ENCODE data around the gene ANKRD39. TPM values are rescaled to one million over a fixed set of nuclear protein-coding genes. Genes with fewer than 3 reads are reported as not detected.

ANKRD39 gene
- total and polyA plus RNA-seq, 2 donors: 5.8 to 18.8 TPM

DNA sequence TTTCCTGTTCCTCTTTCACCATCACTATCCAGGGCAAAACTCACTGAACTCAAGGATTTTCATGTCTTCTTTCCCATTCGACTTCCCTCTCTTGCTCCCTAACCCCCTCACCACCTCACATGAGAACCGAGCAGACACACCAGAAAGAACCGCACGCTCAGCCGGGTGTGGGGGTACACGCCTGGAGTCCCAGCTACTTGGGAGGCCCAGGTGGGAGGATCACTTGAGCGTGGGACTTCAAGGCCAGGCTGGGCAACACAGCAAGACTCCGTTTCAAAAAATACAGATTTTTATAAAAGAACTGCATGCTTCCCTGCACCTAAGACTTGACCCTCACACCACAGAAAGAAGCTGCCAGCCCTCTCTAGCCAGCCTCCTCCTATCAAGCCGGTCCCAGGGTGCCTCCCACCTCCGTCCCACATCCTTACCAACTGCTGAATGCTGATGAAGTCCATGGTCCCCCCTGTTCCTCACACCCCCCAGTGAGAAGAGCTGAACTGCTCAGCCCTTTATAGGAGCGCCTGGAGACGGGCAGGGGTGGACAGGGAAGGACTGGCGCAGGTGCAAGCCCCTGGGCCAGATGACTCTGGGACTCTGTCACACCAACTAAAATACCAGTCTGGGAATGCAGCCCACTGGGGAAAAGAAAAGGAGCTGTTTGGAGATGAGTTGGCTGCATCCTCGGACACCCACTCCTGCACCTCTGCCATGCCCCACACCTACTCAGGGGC, 14.1 kb downstream of the ANKRD39 start, which contains the start of gene ANKRD23:
ANKRD23 (minus strand) TSS at position 484 of the 731 bp plus-strand sequence; CDS start at position 455, 29 bp downstream.
- DNase-seq (ENCODE audit: extremely low spot score): no peak
- Histone ChIP-seq H3K4me3 (ENCODE audit: low read depth, low read length) (no peak within 1 kb of the TSS), H3K4me1 (ENCODE audit: insufficient read depth) (no peaks in the 10 kb centered on the region), H3K27ac (ENCODE audit: low read depth) (no peak within 1 kb of the TSS), H3K36me3 (ENCODE audit: insufficient read depth) (peaks cover 3% of the 10 kb centered on the region)
- WGBS: 95% methylated on average over 14 of the region's 14 CpGs

DNA sequence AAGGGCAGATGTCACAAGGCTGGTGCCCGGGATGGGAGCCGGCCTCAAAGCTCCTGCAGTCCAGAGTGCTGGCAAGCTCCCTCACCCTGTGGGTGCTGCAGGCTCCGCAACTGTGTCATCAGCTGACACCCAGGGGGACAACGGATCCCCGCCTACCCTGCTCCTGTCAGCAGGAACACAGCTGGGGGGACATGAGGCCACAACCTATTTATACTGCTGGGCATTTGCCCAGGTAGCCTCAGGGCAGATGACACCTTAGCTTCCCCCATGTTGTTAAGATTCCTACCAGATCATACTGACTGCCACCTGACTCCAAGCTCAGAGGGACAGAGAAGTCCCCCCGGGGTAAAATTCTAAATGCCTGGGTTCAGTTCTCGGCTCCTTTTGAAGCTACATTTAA, 15.2 kb downstream of the ANKRD39 start:
- no peak overlapping the region for H3K4me3 ChIP-seq (ENCODE audit: low read depth, low read length)

DNA sequence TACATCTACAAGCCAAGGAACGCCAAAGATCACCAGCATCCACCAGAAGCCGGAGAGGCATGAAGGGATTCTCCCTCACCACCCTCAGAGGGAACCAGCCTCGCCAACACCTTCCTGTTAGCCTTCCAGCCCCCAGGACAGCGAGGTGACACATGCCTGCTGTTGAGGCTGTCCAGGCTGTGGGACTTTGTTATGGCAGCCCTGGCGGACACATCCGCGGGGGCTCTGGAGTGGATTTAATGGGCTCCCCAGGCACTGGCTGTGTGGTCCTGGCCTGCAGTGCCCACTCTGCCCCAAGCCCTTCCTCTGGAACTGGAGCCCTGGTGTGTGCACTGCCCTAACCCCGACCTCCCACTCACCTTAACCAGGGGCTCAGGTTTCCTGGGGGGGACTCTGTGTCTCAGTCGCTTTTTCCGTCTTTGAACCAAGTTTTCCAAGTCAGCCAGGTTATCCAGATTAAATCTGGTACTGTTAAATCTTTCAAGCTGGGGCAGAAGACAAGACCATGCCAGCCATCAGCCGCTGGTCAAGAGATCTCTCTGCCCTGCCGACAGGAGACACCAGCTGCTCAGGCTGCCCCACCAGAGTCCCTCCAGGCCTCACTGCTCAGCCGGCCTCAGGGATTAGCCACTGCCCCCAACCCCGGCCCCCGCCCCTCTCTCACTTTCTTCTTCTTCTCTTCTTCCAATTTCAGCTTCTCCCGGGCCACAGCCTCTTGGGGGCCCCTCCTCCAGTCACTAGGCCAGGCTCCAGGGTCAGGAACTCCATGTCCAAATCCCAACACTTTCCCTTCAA, 15.9 kb downstream of the ANKRD39 start:
- no peak overlapping the region for H3K4me3 ChIP-seq (ENCODE audit: low read depth, low read length)
- no peaks in the 10 kb centered on the region for H3K36me3 ChIP-seq (ENCODE audit: insufficient read depth)

More for the DNA sequence above, 15.2 kb downstream of the ANKRD39 start:
- DNase-seq (ENCODE audit: extremely low spot score): no peak
- 81% methylated on average over 7 of the region's 7 CpGs for WGBS
- Histone ChIP-seq H3K4me1 (ENCODE audit: insufficient read depth) (no peaks in the 10 kb centered on the region), H3K36me3 (ENCODE audit: insufficient read depth) (peaks cover 2% of the 10 kb centered on the region), H3K27ac (ENCODE audit: low read depth) (no peak overlapping the region)

DNA sequence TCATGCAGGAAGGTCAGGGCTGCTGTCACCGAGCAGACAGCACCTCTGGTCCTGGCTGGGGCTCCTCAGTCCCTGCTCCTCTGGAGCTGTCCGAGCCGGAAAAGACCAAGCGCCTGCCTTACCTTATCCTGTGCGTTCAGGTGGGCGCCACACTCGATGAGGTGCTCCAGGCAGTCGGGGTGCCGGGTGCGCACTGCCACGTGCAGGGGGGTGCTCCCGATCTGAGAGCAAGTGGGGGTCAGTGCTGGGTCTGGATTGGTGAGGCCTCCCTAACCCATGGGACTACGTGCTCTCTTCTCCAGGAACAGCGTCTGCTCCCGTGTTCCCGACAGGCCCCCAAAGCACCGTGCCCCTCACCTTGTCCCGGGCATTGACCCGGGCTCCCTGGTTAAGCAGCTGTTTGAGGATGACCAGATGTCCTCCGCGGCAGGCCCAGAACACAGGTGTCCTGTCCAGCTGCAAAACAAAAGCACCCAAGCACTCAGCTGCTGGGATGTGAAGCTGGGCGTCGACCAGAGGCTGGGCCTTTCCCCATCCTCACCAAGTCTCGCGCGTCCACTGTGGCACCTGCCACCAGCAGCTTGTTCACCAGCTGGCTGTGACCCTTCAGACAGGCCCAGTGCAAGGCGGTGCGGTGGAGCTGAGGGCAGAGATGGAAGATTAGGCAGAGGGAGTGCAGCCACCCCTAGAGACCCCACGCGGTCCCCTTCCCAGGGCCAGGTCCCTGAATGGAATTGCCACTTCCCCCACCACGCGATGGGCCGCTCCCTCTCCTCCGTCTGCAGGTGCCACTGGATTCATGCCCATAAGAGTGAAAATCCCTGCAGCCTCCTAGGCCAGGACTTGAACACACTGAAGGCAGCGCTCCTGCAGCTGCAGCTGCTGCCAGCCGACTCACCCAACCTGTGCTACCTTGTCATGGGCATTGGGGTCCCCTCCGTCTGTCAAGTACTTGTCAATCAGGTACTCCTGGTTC, 17.7 kb downstream of the ANKRD39 start:
- no peaks in the 10 kb centered on the region for H3K36me3 ChIP-seq (ENCODE audit: insufficient read depth)
- H3K4me3 ChIP-seq (ENCODE audit: low read depth, low read length): no peak overlapping the region
- no peak overlapping the region for H3K27ac ChIP-seq (ENCODE audit: low read depth)
- no peaks in the 10 kb centered on the region for H3K4me1 ChIP-seq (ENCODE audit: insufficient read depth)
- no peak for DNase-seq (ENCODE audit: extremely low spot score)
- 88% methylated on average over 37 of the region's 37 CpGs for WGBS

More for the DNA sequence above, 15.9 kb downstream of the ANKRD39 start:
- no peak for DNase-seq (ENCODE audit: extremely low spot score)
- H3K4me1 ChIP-seq (ENCODE audit: insufficient read depth): no peaks in the 10 kb centered on the region
- WGBS: 76% methylated on average over 16 of the region's 16 CpGs
- H3K27ac ChIP-seq (ENCODE audit: low read depth): no peak overlapping the region

DNA sequence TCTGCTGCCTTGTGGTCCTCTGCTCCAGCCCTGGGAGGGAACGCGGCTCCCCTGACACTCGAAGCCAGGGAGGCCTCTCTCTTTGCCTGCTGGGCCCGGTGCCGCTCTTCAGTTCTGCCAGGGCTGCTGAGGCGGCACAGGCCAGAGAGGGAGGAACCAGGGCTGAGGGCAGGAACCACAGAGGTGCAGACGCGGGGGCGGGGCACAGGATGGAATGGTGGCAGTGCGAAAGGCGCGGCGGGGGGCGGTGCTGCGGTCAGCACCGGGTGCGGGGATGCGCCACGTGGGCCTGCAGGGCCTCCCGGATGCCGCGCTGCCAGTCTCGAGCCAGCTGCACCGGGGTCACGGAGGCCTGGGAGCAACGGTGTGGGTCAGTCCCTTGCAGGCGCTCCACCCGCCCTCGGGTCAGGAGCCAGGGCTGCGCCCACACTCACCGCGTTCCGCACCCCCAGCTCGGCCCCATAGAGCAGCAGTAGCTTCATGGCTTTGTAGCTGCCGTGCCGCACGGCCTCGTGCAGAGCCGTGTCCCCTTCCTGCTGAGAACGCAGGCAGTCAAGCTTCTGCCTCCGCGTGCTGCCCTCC, 18.4 kb downstream of the ANKRD39 start:
- no peak overlapping the region for H3K4me3 ChIP-seq (ENCODE audit: low read depth, low read length)
- no peaks in the 10 kb centered on the region for H3K4me1 ChIP-seq (ENCODE audit: insufficient read depth)
- H3K27ac ChIP-seq (ENCODE audit: low read depth): no peak overlapping the region
- no peak for DNase-seq (ENCODE audit: extremely low spot score)
- no peaks in the 10 kb centered on the region for H3K36me3 ChIP-seq (ENCODE audit: insufficient read depth)
- WGBS: 32% methylated on average over 42 of the region's 42 CpGs

DNA sequence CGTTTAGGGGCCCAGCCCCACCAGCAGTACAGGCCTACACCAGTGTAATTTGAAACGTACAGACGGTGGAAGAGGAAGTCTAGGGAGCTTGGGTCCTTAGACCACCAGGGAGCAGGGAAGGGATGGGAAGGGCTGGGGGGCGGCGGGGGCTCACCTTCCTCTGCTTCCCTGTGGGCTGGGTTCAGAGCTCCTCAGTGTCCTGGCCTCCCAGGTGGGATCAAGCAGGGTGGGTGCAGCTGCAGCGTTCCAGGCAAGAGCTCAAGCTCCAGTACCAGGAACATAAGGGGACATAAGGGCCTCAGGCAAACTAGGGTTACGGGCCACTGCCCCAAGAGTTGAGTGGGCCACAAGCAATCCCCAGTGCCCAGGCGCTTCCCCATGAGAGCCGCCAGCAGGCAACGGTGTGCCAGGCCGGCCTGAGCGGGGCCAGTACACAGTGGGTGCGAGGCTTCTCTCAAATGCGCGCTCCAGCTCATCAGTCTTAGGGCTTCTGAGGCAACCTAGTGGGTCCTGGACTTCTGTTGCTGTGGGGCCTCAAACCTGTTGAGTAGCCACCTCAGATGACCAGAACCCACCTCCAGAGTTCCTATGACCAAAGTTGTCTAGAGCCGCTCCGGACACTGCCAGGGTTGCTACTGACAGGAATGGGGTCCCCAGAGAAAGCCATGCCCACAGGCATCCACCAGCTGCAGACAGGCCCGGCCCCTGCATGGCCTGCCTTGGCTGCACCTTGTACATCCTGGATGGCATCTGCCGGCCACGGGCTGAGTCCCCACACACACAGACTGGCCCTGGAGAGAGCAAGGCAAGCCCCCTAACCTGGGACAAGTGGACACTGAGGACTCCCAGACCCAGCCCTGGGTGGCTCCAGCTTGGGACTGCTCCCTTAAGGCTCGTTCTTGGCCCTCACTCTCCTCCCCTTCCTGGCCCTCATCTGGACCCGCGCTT, 19.2 kb downstream of the ANKRD39 start:
- WGBS: 84% methylated on average over 23 of the region's 23 CpGs
- no peak overlapping the region for H3K4me3 ChIP-seq (ENCODE audit: low read depth, low read length)
- no peak overlapping the region for H3K27ac ChIP-seq (ENCODE audit: low read depth)
- H3K36me3 ChIP-seq (ENCODE audit: insufficient read depth): no peaks in the 10 kb centered on the region
- DNase-seq (ENCODE audit: extremely low spot score): no peak
- H3K4me1 ChIP-seq (ENCODE audit: insufficient read depth): no peaks in the 10 kb centered on the region

DNA sequence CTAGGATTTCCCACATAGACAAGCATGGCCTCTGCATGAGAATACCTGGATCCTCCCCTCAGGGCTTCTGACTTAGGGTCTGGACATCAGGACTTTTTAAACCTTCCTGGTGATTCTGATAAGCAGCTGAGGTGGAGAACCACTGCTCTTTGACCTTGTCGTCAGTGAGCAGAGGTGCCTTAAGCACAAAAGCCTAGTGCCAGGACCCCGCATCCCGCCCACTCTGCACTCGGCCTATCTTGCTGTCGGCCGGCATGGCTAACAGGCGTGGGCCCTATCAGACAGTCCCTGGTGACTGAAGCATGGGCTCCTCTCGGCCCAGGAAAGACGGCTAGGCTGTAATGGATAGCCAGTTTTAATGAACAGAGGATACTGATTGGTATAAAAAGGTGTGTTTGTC, 20.2 kb downstream of the ANKRD39 start:
- H3K4me3 ChIP-seq (ENCODE audit: low read depth, low read length): no peak overlapping the region

DNA sequence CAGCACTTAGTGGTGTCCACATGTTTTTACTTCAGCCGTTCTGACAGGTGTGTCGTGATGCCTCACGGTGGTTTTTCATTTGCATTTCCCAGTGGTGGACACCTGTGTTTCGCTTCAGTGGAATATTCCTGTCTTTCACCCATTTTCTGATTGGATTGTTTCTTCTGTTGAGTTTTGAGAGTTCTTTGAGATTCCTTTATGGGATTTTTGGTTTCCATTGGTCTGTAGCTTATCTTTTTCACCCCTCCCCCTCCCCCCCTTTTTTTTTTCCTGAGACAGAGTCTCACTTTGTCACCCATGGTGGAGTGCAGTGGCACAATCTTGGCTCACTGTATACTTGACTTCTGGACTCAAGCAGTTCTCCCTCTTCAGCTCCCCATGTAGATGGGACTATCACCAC, 22.0 kb downstream of the ANKRD39 start:
- 79% methylated on average over 4 of the region's 4 CpGs for whole genome bisulfite sequencing
- no peak overlapping the region for H3K4me3 ChIP-seq (ENCODE audit: low read depth, low read length)
- H3K27ac ChIP-seq (ENCODE audit: low read depth): no peak overlapping the region
- DNase-seq (ENCODE audit: extremely low spot score): no peak
- no peaks in the 10 kb centered on the region for H3K4me1 ChIP-seq (ENCODE audit: insufficient read depth)
- H3K36me3 ChIP-seq (ENCODE audit: insufficient read depth): no peaks in the 10 kb centered on the region

More for the DNA sequence above, 20.2 kb downstream of the ANKRD39 start:
- H3K36me3 ChIP-seq (ENCODE audit: insufficient read depth): no peaks in the 10 kb centered on the region
- H3K27ac ChIP-seq (ENCODE audit: low read depth): no peak overlapping the region
- WGBS: 91% methylated on average over 9 of the region's 9 CpGs
- H3K4me1 ChIP-seq (ENCODE audit: insufficient read depth): no peaks in the 10 kb centered on the region
- no peak for DNase-seq (ENCODE audit: extremely low spot score)

DNA sequence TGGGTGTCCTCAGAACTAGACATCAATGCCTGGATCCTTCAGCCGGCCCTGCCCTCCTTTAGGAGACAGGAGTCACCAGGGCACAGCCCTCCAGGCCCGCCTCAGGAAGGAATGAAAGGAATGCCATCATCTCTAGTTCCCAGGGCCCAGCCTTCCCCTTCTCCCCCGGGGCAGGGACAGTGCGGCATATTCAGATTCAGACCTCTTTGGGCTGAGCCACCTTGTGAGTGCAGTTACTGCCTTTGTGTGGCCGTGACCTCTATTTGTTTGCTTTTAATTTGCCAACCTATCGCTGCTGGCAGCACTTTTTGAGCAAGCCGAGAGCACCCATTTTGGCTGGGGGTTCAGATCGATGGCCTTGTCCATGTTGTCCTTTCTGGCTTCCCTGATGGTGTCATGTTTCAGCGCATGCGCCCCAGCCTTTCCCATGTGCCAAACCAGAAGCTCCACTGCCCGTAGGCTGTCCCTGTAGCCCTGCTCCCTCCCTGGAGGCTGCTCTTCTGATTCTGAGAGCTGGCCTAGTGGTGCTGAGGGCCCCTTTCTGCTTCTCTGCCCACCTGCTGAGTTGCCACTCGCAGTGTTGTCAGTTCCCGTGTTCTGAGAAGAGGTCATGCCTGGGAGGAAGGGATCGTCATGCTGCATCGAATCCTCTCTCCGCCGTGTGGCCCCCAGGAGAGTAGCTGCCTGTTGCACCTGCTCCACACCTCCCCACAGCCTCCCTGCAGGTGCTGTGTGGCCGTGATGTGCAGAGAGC, 24.9 kb downstream of the ANKRD39 start:
- Histone ChIP-seq H3K4me3 (ENCODE audit: low read depth, low read length) (no peak overlapping the region), H3K4me1 (ENCODE audit: insufficient read depth) (no peaks in the 10 kb centered on the region), H3K27ac (ENCODE audit: low read depth) (no peak overlapping the region), H3K36me3 (ENCODE audit: insufficient read depth) (peaks cover 2% of the 10 kb centered on the region)
- WGBS: 49% methylated on average over 18 of the region's 18 CpGs
- no peak for DNase-seq (ENCODE audit: extremely low spot score)

DNA sequence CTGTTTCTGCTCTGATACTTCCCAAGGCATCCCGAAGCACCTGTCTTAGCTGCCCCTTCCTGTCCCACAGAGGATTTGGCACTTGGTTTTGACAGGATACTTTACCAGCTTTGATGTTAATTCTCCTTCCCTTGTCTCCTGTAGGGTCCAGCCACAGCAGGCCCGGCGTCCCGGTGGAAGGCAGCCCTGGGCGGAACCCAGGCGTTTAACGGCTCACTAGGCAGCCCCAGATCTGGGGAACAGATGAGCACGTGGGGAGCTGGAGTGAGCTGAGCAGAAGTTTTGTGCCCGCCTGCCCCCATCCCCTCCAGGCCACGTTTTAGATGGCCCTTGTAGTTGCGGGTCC, 25.4 kb downstream of the ANKRD39 start:
- DNase-seq (ENCODE audit: extremely low spot score): no peak
- Histone ChIP-seq H3K36me3 (ENCODE audit: insufficient read depth) (peaks cover 6% of the 10 kb centered on the region), H3K4me1 (ENCODE audit: insufficient read depth) (no peaks in the 10 kb centered on the region), H3K4me3 (ENCODE audit: low read depth, low read length) (no peak overlapping the region), H3K27ac (ENCODE audit: low read depth) (no peak overlapping the region)
- 67% methylated on average over 11 of the region's 11 CpGs for WGBS

DNA sequence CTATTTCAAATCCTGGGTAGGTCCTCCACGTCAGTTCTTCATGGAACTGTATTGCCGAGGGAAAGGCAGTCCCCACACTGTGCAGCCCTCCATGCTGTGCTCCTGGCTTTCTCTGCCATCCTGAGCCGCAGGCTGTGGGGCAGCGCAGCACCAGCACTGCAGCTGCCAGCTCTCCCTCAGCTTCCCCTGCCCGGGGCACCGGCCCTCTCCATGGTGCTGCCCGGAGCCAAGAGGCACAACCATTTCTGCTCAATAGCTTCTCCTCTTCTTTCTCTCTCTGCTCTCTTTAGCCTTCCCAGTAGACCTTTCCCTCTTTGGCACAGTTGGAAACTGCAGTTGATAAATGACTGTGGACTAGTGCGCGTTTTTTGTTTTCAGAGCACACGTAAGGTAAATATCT, 26.1 kb downstream of the ANKRD39 start:
- DNase-seq (ENCODE audit: extremely low spot score): no peak
- Histone ChIP-seq H3K4me1 (ENCODE audit: insufficient read depth) (no peaks in the 10 kb centered on the region), H3K27ac (ENCODE audit: low read depth) (no peak overlapping the region), H3K4me3 (ENCODE audit: low read depth, low read length) (no peak overlapping the region), H3K36me3 (ENCODE audit: insufficient read depth) (peaks cover 8% of the 10 kb centered on the region)
- WGBS: 80% methylated on average over 10 of the region's 10 CpGs

Data from urinary bladder (tissue), 4 donors.